Head of caudate nucleus (tissue), 42 donors: ENCODE measurements around the gene MAST4.

ENCODE experiments used
- DNase-seq, 42 donors: peaks; one replicate each; pipeline versions ENCODE4 v3.0.0 to v3.0.0-alpha.2; 2020 to 2021; ENCODE audit warnings: mixed read lengths in 7 of 42
- intact Hi-C: fragments of 100-400 bp; cut with DNase I; formaldehyde crosslinking; loops from one replicate; pipeline ENCODE4 v1.15.0; 2022

MAST4 gene

GRCh38 chr5:67090040-67090439 is 493.8 kb downstream of the MAST4 start:
- no peak for DNase-seq
- intact Hi-C loops: no loop called here

GRCh38 chr5:67090593-67090992 is 494.4 kb downstream of the MAST4 start:
- DNase-seq: no peak
- intact Hi-C loops: no loop called here

- intact Hi-C loops: no loop called here
- DNase-seq: no peak
Measured at GRCh38 chr5:67092535-67092934, 496.3 kb downstream of the MAST4 start.

- DNase-seq: no peak
- intact Hi-C loops: no loop called here
Measured at GRCh38 chr5:67093279-67093678, 497.1 kb downstream of the MAST4 start.

- intact Hi-C loops: no loop called here
- peak in 1 of 42 donors; percentile 3 for DNase-seq
Measured at GRCh38 chr5:67094476-67095300, 498.5 kb downstream of the MAST4 start.

- peak in 38 of 42 donors; percentile 8 to 73 (median 38) for DNase-seq
- intact Hi-C loops: no loop called here
Measured at GRCh38 chr5:67095346-67096171, 499.4 kb downstream of the MAST4 start.

DNA sequence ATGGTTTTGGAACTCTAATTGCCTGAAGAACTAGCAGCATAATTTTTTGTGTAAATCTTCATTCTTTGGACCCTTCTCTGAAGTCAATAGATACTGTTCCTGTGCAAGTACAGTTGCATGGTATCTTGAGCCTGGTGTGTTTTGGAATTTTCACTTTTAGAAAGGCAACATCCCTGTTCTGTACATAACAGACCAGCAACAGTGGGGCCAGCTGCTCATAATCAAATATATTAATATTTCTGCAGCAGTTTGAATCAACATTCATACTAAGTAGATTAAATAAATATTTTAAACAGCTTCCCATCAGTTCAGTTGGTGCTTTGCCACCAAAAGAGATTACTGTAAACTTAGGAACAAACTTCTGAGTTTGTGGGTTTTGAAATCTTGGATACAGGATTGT is 502.5 kb downstream of the MAST4 start:
- intact Hi-C loops: no loop called here
- no peak for DNase-seq

DNA sequence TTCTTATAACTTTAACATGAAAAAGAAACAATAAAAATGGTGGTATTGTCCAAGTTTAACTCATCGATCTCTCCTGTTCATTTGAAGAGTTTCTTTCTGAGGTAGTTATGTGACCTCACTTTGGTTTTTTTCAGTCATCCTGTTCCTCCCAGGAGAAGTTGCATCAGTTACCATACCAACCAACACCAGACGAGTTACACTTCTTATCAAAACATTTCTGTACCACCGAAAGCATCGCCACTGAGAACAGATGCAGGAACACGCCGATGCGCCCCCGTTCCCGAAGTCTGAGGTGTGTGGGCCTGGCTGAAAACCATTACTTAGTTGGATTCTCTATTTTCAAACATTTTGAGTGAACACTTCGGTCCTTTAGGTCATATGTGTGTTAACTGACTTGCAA is 504.1 kb downstream of the MAST4 start:
- intact Hi-C loops: no loop called here
- DNase-seq: no peak

- peak in 4 of 42 donors; percentile 4 to 21 (median 18) for DNase-seq
- intact Hi-C loops: no loop called here
Measured at GRCh38 chr5:67102708-67103107, 506.5 kb downstream of the MAST4 start.

- intact Hi-C loops: no loop called here
- no peak for DNase-seq
Measured at GRCh38 chr5:67104859-67105258, 508.7 kb downstream of the MAST4 start.

DNA sequence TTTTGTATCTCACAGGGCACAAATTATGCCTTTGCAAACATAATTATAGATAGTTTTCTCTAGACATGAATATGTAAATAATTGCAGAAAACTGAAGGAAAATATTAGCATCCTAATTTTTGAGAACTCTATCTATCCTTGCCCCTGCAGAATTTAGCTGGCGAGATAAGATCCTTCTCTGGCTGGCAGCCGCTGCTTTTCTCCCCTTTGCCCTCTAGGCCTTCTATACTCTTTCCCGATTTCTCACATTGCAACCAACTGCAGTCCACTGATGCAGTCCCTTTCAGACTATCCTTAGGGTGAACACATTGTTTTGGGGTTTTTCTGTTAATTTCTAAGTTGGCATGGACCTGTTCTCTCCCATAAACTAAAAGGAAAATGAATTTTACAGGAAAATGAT is 509.1 kb downstream of the MAST4 start:
- intact Hi-C loops: no loop called here
- DNase-seq: no peak

- intact Hi-C loops: no loop called here
Measured at GRCh38 chr5:67106626-67107342, 510.6 kb downstream of the MAST4 start.

GRCh38 chr5:67111779-67112178 is 515.6 kb downstream of the MAST4 start:
- intact Hi-C loops: no loop called here
- DNase-seq: no peak

More at GRCh38 chr5:67106626-67107342, 510.6 kb downstream of the MAST4 start:
- DNase-seq: no peak

DNA sequence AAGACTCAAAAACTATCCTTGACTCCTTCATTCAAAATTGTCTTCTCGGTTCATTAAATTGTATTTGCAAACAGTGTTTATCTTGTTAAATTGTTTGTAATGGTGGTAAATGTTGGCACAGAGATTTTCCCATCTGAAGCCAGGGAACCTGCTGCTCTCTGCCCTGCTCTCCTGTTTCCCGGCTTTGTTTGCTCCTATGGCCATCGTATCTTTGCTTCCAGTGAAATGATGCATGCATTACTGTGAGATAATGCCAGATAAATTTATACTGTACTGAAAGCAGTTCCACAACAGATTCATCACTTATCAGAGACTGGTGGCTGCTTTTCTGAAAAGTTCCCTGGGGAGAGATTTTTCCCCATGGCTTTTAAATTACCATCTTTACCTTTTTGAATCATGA is 519.1 kb downstream of the MAST4 start:
- no peak for DNase-seq
- intact Hi-C loops: no loop called here

GRCh38 chr5:67115817-67116216 is 519.6 kb downstream of the MAST4 start:
- intact Hi-C loops: no loop called here
- no peak for DNase-seq

- no peak for DNase-seq
- intact Hi-C loops: no loop called here
Measured at GRCh38 chr5:67118050-67118620, 521.9 kb downstream of the MAST4 start.

DNA sequence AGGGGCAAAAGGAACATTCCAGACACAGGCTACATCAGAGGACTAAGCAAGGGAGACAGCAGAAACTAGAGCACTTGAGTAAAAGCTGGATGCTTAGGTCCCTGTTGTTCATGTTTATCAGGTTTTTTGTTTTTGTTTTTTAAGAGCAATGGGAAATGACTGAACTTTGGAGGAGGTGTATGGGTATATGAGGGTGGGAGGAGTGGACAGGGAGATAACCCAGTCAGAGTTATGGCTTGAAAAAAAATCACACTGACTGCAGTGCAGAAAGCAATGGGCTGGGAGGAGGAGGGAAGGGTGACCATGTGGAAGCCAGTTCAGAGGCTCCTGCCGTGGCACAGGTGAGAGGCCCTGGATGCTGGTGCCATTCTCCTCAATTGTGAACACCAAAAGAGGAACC is 522.8 kb downstream of the MAST4 start:
- intact Hi-C loops: no loop called here
- DNase-seq: no peak

DNA sequence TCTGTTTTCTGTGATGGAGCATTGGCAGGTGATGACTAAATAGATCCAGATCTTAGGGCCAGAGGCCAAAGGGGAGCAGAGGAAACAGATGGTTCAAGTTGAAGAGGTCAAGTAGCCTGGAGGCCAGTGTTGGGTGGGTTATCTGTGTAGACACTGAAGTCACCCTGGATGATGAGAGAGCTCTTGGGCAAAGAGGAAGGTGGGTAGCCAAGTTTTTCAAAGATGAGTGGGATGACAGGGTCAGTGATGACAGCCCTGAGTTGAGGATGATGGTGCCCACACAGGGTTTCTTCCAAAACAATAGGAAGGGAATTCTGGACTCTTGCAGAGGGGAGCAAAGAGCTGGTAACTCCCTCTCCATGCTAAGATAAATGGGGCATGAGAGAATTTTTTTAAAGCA is 523.8 kb downstream of the MAST4 start:
- intact Hi-C loops: no loop called here
- no peak for DNase-seq

DNA sequence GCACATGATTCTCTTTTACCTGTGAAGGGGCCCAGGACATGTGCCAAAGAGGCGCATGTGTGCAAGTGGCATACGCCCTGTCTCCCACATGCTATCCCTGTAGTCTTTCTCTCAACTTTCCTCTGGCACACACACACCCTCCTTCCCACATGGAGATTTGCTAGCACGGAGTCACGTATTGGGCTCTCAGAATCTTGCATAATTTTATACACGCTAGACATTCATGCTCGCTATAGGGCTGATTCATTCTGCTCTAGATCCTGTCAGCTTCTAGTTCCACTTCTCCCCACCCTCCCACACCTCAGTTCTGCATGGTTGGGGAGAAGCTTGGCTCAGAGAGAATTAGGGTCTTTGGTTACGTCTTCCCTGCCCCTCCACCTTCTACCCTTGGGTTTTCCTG is 527.6 kb downstream of the MAST4 start:
- DNase-seq: peak in 3 of 42 donors; percentile 7 to 43 (median 17)
- intact Hi-C loops: no loop called here
